PC-3 (cell line): Measurements from ENCODE around the gene EMC9. TPM values are rescaled to one million over a fixed set of nuclear protein-coding genes. Genes with fewer than 3 reads are reported as not detected.

Experiments used
- ATAC-seq: fragments of 200-7000 bp; cut with Tn5 transposase; 2 replicates; pipeline ENCODE4 v1.9.1; 2020; ENCODE audit warnings: mild to moderate bottlenecking, moderate library complexity
- BruUV-seq: library from RNA; stranded (reverse); fragments of 400-500 nt; replicated peaks from 2 replicates; lab custom pipeline; 2021; lab: Mats Ljungman, UMichigan
- CTCF ChIA-PET: fragments of 300-600 bp; sonication (Branson Sonifier 250); formaldehyde crosslinking; loops from one replicate; lab custom pipeline; 2022; ENCODE audit warnings: antibody characterized with exemption; lab: Charles Lee
- POLR2A ChIA-PET: fragments of 300-600 bp; sonication (Branson Sonifier 250); formaldehyde crosslinking; loops from one replicate; lab custom pipeline; 2022; ENCODE audit warnings: antibody characterized with exemption; ENCODE audit not compliant: unreplicated experiment; lab: Charles Lee
- DNase-seq: peaks from one replicate; pipeline ENCODE4 v3.0.0-alpha.2; 2015
- H2AFZ ChIP-seq: fragments of 300-600 bp; sonication (generic); 2 replicates; pipeline ENCODE4 v1.6.0; 2016; ENCODE audit warnings: antibody characterized with exemption, low read length
- H3F3A ChIP-seq: fragments of 300-600 bp; sonication (generic); one replicate; pipeline ENCODE4 v1.6.0; 2017; ENCODE audit warnings: antibody characterized with exemption, low read length, control low read depth, mild to moderate bottlenecking; ENCODE audit not compliant: unreplicated experiment
- H3K27ac ChIP-seq: fragments of 300-600 bp; sonication (generic); 2 replicates; pipeline ENCODE4 v1.5.1; 2016; ENCODE audit warnings: mild to moderate bottlenecking, low read length
- H3K27me3 ChIP-seq: fragments of 300-600 bp; sonication (generic); 2 replicates; pipeline ENCODE4 v1.6.1; 2016; ENCODE audit warnings: low read length, mixed read lengths
- H3K36me3 ChIP-seq: fragments of 300-600 bp; sonication (generic); 2 replicates; pipeline ENCODE4 v1.6.1; 2016; ENCODE audit warnings: low read depth, mixed run types, low read length, mixed read lengths
- H3K4me1 ChIP-seq: fragments of 300-600 bp; sonication (generic); 2 replicates; pipeline ENCODE4 v1.5.1; 2016; ENCODE audit warnings: low read length; ENCODE audit not compliant: insufficient read depth
- H3K4me2 ChIP-seq: fragments of 300-600 bp; sonication (generic); 2 replicates; pipeline ENCODE4 v1.6.0; 2016; ENCODE audit warnings: low read length
- H3K4me3 ChIP-seq: fragments of 300-600 bp; sonication (generic); 2 replicates; pipeline ENCODE4 v1.5.1; 2016; ENCODE audit warnings: mild to moderate bottlenecking, low read length, mixed read lengths
- H3K79me2 ChIP-seq: fragments of 300-600 bp; sonication (generic); 2 replicates; pipeline ENCODE4 v1.6.1; 2017; ENCODE audit warnings: low read length, mixed read lengths
- H3K9ac ChIP-seq: fragments of 300-600 bp; sonication (generic); 2 replicates; pipeline ENCODE4 v1.6.0; 2016; ENCODE audit warnings: mild to moderate bottlenecking, low read length
- H3K9me2 ChIP-seq: fragments of 300-600 bp; sonication (generic); replicated peaks from 2 replicates; pipeline ENCODE4 v1.6.1; 2016; ENCODE audit warnings: mixed run types, low read length, mixed read lengths
- H3K9me3 ChIP-seq: fragments of 300-600 bp; sonication (generic); 2 replicates; pipeline ENCODE4 v1.6.1; 2016; ENCODE audit warnings: low read length, mixed read lengths
- H4K20me1 ChIP-seq: fragments of 300-600 bp; sonication (generic); 2 replicates; pipeline ENCODE4 v1.6.1; 2016; ENCODE audit warnings: low read length, mixed read lengths
- EZH2 ChIP-seq: fragments of 300-600 bp; sonication (generic); IDR thresholded peaks from one replicate; pipeline ENCODE4 v1.6.1; 2017; ENCODE audit warnings: antibody characterized with exemption, mild to moderate bottlenecking, low read length; ENCODE audit not compliant: unreplicated experiment
- EZH2phosphoT487 ChIP-seq: fragments of 300-600 bp; sonication (generic); IDR thresholded peaks from 2 replicates; pipeline ENCODE4 v1.6.1; 2018; ENCODE audit warnings: mild to moderate bottlenecking, antibody characterized with exemption, low read length, borderline replicate concordance
- intact Hi-C: fragments of 100-400 bp; cut with micrococcal nuclease; formaldehyde crosslinking; loops from 2 replicates; pipeline ENCODE4 v1.9.0; 2023
- total RNA-seq: library from RNA; depleted of rRNA; stranded (reverse); fragments of >200 nt; gene quantifications from 2 replicates; pipeline ENCODE4 v1.2.3, GENCODE V29; 2014
- TF ChIP-seq, protein P1 (sequence below): fragments of 300-600 bp; sonication (generic); conservative IDR thresholded peaks from 2 replicates; pipeline ENCODE4 v1.5.1; 2017; ENCODE audit warnings: antibody characterized with exemption, low read depth, mild to moderate bottlenecking, low read length

The EMC9 gene
- total RNA-seq, 1 experiment from 2014 or later, result 30.1 TPM

DNA sequence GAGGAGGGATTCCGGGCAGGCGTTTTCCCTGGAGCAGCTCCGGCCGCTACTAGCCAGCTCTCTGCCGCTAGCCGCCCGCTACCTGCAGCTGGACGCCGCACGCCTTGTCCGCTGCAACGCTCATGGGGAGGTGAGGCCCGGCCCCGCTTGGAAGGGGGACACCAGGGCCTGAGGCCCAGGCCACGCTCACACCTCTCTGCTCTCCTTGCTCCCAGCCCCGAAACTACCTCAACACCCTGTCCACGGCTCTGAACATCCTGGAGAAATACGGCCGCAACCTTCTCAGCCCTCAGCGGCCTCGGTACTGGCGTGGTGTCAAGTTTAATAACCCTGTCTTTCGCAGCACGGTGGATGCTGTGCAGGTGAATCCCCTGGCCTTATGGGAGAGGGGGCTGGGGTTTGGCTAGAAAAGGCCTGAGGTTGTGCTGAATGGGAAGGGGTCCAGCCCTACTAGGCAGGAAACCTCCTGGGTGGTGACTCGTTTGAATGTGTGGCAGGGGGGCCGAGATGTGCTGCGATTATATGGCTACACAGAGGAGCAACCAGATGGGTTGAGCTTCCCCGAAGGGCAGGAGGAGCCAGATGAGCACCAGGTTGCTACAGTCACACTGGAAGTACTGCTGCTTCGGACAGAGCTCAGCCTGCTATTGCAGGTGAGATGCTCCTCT is 6.5 kb upstream of the EMC9 start:
- Histone ChIP-seq H3K36me3 (peaks cover 25% of the 10 kb centered on the region; the same call in 1 of the 2 replicates), H3F3A (no peaks in the 10 kb centered on the region), H3K9me2 (no peaks in the 10 kb centered on the region), H3K27me3 (no peaks in the 10 kb centered on the region), H3K4me3 (peak overlapping the region; percentile 86), H3K4me1 (peaks cover 17% of the 10 kb centered on the region), H3K9ac (peak overlapping the region; percentile 79), H4K20me1 (no peaks in the 10 kb centered on the region), H3K79me2 (peaks cover 47% of the 10 kb centered on the region), H3K4me2 (peak overlapping the region; percentile 90), H3K27ac (no peak overlapping the region), H3K9me3 (no peaks in the 10 kb centered on the region), H2AFZ (peak overlapping the region; percentile 79)
- TSS peak; percentile 51 for BruUV-seq
- TF ChIP-seq EZH2, result no peak
- TF ChIP-seq, protein P1, sequence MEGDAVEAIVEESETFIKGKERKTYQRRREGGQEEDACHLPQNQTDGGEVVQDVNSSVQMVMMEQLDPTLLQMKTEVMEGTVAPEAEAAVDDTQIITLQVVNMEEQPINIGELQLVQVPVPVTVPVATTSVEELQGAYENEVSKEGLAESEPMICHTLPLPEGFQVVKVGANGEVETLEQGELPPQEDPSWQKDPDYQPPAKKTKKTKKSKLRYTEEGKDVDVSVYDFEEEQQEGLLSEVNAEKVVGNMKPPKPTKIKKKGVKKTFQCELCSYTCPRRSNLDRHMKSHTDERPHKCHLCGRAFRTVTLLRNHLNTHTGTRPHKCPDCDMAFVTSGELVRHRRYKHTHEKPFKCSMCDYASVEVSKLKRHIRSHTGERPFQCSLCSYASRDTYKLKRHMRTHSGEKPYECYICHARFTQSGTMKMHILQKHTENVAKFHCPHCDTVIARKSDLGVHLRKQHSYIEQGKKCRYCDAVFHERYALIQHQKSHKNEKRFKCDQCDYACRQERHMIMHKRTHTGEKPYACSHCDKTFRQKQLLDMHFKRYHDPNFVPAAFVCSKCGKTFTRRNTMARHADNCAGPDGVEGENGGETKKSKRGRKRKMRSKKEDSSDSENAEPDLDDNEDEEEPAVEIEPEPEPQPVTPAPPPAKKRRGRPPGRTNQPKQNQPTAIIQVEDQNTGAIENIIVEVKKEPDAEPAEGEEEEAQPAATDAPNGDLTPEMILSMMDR, result no peak
- TF ChIP-seq EZH2phosphoT487, result no peak
- no peak for ATAC-seq
- DNase-seq, result no peak
- ChIA-PET POLR2A (no interaction called here), CTCF (no interaction called here)
- intact Hi-C loops, result loop anchor here (1.0 kb wide), 1 partner anchor 34 kb away; the partner anchor contains the start of genes DCAF11 and NRL

DNA sequence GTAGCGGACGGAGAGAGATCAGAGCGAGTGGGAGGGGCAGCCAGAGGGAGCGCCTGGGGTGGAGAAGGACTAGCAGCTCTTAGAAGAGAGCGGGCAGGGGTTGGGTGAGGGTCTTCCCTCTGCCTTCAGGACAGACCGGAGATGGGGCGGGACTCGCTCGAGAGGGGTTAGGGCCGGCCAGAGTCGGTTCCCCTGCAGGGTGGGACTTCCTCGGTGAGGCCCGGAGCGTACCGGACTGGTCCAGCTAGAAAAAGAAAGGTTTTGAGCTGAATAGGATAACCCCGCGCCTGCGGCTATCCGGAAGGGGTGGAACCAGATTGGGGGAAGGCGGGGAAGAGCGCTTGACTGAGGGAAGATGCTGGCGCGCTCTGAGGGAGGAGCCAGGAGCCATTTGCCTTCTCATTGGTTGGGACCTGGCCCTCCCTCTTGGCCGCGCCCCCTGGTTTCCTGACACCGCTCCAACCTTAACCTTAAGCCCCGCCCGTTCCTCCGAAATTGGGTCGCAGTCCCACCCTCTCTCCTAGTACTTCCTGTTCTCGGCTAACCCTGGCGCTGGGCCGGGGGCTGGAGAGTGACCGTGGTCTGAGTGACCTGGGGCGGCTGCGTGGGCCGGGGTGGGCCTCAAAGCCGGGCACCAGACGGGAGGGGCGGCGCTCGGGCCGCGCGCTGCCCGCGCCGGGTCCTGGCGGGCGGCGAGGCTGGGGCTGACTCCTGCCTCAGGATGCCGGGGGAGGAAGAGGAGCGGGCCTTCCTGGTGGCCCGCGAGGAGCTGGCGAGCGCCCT is 5.8 kb upstream of the EMC9 start, which contains the start of gene RNF31:
RNF31 (plus strand) TSS at position 521 of the 783 bp plus-strand sequence; CDS start at position 722, 201 bp downstream.
- peak within 1 kb of the TSS; percentile 48 for H3K27ac ChIP-seq
- no peaks in the 10 kb centered on the region for H4K20me1 ChIP-seq
- peak within 1 kb of the TSS; percentile 90 for H3K4me2 ChIP-seq
- ATAC-seq (peak; percentile 86), DNase-seq (peak; percentile 98)
- no peaks in the 10 kb centered on the region for H3K9me2 ChIP-seq
- H3K9ac ChIP-seq, result peak within 1 kb of the TSS; percentile 84
- intact Hi-C loops, result loop anchor here (1.0 kb wide), 1 partner anchor 33 kb away; the partner anchor contains the start of genes DCAF11 and NRL
- peaks cover 18% of the 10 kb centered on the region for H3K4me1 ChIP-seq
- no peaks in the 10 kb centered on the region for H3F3A ChIP-seq
- H3K9me3 ChIP-seq, result no peaks in the 10 kb centered on the region
- ChIA-PET POLR2A (interaction anchor here (0.5 to 1.9 kb wide), 6 partner anchors 11 to 167 kb away, joined by 5 to 17 read pairs (median 10); partner anchors contain the start of genes DCAF11, NRL, PSME1 and TINF2), CTCF (interaction anchor here (0.6 to 0.9 kb wide), 3 partner anchors 14 to 271 kb away, joined by 3 to 6 read pairs (median 4); partner anchors contain the start of gene IRF9)
- BruUV-seq, result no TSS peak
- H3K79me2 ChIP-seq, result peaks cover 47% of the 10 kb centered on the region
- H3K27me3 ChIP-seq, result no peaks in the 10 kb centered on the region
- peaks cover 25% of the 10 kb centered on the region; the same call in 1 of the 2 replicates for H3K36me3 ChIP-seq
- peak within 1 kb of the TSS; percentile 79 for H2AFZ ChIP-seq
- H3K4me3 ChIP-seq, result peak within 1 kb of the TSS; percentile 86
- TF ChIP-seq EZH2phosphoT487 (no peak), EZH2 (no peak)
- TF ChIP-seq, protein P1, result no peak
